GM12878 (cell line): ENCODE data around the gene BBS1. TPM values are rescaled to one million over a fixed set of nuclear protein-coding genes. Genes with fewer than 3 reads are reported as not detected.

Experiments used
- ATF7 ChIP-seq: fragments of 450-650 bp; IDR thresholded peaks from 2 replicates; pipeline ENCODE4 v1.6.1; 2016; ENCODE audit warnings: low read depth, mild to moderate bottlenecking
- BACH1 ChIP-seq: fragments of 450-650 bp; IDR thresholded peaks from 2 replicates; pipeline ENCODE4 v1.6.1; 2017; ENCODE audit warnings: mild to moderate bottlenecking, borderline replicate concordance
- IKZF1 ChIP-seq: fragments of 450-650 bp; conservative IDR thresholded peaks from 2 replicates; pipeline ENCODE4 v1.6.1; 2017; ENCODE audit warnings: antibody characterized with exemption, mild to moderate bottlenecking
- IRF5 ChIP-seq: fragments of 450-650 bp; IDR thresholded peaks from 2 replicates; pipeline ENCODE4 v1.6.1; 2017; ENCODE audit warnings: borderline replicate concordance
- NFYA ChIP-seq: IDR thresholded peaks from 2 replicates; pipeline ENCODE4 v1.6.1; 2011; ENCODE audit warnings: low read depth, mild to moderate bottlenecking, low read length, improper control_type of control experiment, borderline replicate concordance
- NR2F1 ChIP-seq: fragments of 450-650 bp; conservative IDR thresholded peaks from 2 replicates; pipeline ENCODE4 v1.6.1; 2017; ENCODE audit warnings: mild to moderate bottlenecking
- SMC3 ChIP-seq: IDR thresholded peaks from 2 replicates; pipeline ENCODE4 v1.6.1; 2011; ENCODE audit warnings: low read length, improper control_type of control experiment, borderline replicate concordance
- TCF12 ChIP-seq: IDR thresholded peaks from 2 replicates; pipeline ENCODE4 v1.6.1; 2011; ENCODE audit warnings: low read depth, mild to moderate bottlenecking, low read length
- polyA plus RNA-seq, 11 experiments: library from polyadenylated mRNA; depleted of rRNA in 4 of 11; unstranded in 6 of 11; stranded (reverse) in 5 of 11; fragments of >200 nt; fragmentation: Nextera tagmentation in 4 of 11; fragmentation: Illumina TruSeq in 1 of 11; extraction: Ambion mirVana in 4 of 11; extraction: Trizol in 1 of 11; gene quantifications; 1 replicate in 1 of 11; 2 replicates in 10 of 11; pipeline versions ENCODE4 v1.2.1 to v1.2.3, GENCODE V29; 2011 to 2016; ENCODE audit warnings: inconsistent platforms in 2 of 11, missing spikeins in 2 of 11, low read depth in 1 of 11
- total RNA-seq, 4 experiments: library from RNA; depleted of rRNA in 3 of 4; stranded (reverse); fragments of >200 nt in 3 of 4; fragmentation: Illumina TruSeq in 1 of 4; extraction: Trizol in 1 of 4; gene quantifications; 2 replicates each; pipeline versions ENCODE4 v1.2.1 to v1.2.3, GENCODE V29; 2013 to 2021
- TF ChIP-seq, protein P1 (sequence below), 3 experiments: IDR thresholded peaks in 2 of 3; conservative IDR thresholded peaks in 1 of 3; 2 replicates each; pipeline ENCODE4 v1.5.1; 2011; ENCODE audit warnings: low read depth in 3 of 3, low read length in 3 of 3, mild to moderate bottlenecking in 3 of 3, control low read depth in 2 of 3, moderate library complexity in 2 of 3, inconsistent platforms in 1 of 3, mixed read lengths in 1 of 3; ENCODE audit not compliant: control insufficient read depth in 2 of 3, insufficient read depth in 1 of 3; ENCODE audit errors: extremely low read depth in 1 of 3

The BBS1 gene
- total and polyA plus RNA-seq, 10 of the 15 experiments (the other 5 are each of a cell fraction or from before 2014, with no cell fraction given), result 2.5 to 14.7 (median 8.7) TPM

DNA sequence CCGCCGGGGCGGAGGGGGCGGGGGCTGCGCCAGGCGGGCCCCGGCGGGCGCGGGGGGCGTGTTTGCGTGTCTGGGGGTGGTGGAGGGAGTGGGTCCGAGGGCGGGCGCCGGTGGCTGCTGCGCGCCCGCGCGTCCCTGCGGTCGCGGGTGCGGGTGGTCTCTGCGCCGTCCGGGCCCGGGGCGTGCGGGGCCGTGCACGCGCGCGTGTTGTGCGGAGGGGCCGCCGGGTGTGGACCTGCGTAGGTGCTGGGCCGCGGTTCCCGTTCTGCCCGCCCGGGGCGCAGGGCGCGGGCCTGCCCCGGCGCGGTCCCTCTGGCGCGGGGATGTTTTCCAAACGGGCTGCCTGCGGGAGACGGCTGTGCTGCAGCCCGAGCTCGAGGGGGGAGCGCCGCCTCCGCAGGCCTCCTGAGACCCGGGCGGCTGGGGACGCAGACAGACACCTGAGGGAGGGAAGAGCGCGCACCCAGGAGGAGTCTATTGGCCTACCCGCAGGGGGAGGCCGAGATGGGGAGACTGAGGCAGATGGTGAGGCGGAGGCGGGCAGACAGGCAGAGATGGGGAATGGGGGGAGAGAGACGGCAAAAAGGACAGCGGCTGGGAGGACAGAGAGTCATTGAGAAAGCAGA lies 43.3 kb upstream of the BBS1 start (continued):
- TF ChIP-seq ATF7 (no peak), BACH1 (0 out of 2 replicates have a peak, but pooled peaks have one; percentile 52), NFYA (no peak), NR2F1 (0 out of 2 replicates have a peak, but pooled peaks have one; percentile 33), IRF5 (no peak), TCF12 (no peak), SMC3 (no peak), IKZF1 (peak; percentile 53)
- TF ChIP-seq, protein P1, sequence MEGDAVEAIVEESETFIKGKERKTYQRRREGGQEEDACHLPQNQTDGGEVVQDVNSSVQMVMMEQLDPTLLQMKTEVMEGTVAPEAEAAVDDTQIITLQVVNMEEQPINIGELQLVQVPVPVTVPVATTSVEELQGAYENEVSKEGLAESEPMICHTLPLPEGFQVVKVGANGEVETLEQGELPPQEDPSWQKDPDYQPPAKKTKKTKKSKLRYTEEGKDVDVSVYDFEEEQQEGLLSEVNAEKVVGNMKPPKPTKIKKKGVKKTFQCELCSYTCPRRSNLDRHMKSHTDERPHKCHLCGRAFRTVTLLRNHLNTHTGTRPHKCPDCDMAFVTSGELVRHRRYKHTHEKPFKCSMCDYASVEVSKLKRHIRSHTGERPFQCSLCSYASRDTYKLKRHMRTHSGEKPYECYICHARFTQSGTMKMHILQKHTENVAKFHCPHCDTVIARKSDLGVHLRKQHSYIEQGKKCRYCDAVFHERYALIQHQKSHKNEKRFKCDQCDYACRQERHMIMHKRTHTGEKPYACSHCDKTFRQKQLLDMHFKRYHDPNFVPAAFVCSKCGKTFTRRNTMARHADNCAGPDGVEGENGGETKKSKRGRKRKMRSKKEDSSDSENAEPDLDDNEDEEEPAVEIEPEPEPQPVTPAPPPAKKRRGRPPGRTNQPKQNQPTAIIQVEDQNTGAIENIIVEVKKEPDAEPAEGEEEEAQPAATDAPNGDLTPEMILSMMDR (IDR thresholded peaks at IDR 0.05 in 2 of 3, conservative IDR thresholded peaks at IDR 0.05 in 1 of 3; ENCODE audit: control insufficient read depth in 2 of 3, extremely low read depth in 1 of 3, insufficient read depth in 1 of 3, low read depth in 3 of 3, low read length in 3 of 3), result peak in 2 of 3 experiments; percentile 28 to 40; a peak in 3 of 6 replicates
- TF ChIP-seq, all 136 proteins: peak for 11
